Adipocyte (in vitro differentiated cells): ENCODE data around the gene SDR42E2.

ENCODE experiments used
- DNase-seq: peaks from one replicate; pipeline ENCODE4 v3.0.0-alpha.2; 2015; ENCODE audit warnings: low read depth
- H3K27me3 ChIP-seq: replicated peaks from 2 replicates; pipeline ENCODE4 v1.7.0; 2013; ENCODE audit warnings: mild to moderate bottlenecking, low read length, moderate library complexity; ENCODE audit not compliant: control insufficient read depth, insufficient read depth
- H3K36me3 ChIP-seq: 2 replicates; pipeline ENCODE4 v1.7.0; 2013; ENCODE audit warnings: low read length, mild to moderate bottlenecking, moderate library complexity; ENCODE audit not compliant: control insufficient read depth, insufficient read depth, severe bottlenecking
- H3K4me1 ChIP-seq: 2 replicates; pipeline ENCODE4 v1.7.0; 2013; ENCODE audit warnings: mild to moderate bottlenecking, low read length, moderate library complexity; ENCODE audit not compliant: control insufficient read depth, insufficient read depth
- H3K4me3 ChIP-seq: 2 replicates; pipeline ENCODE4 v1.7.0; 2013; ENCODE audit warnings: mild to moderate bottlenecking, low read length, moderate library complexity
- H3K9ac ChIP-seq: 2 replicates; pipeline ENCODE4 v1.7.0; 2013; ENCODE audit warnings: mild to moderate bottlenecking, low read length, moderate library complexity
- H3K9me3 ChIP-seq: 2 replicates; pipeline ENCODE4 v1.7.0; 2013; ENCODE audit warnings: mild to moderate bottlenecking, low read length, moderate library complexity; ENCODE audit not compliant: control insufficient read depth

The SDR42E2 gene

GRCh38 chr16:22217890-22218730 is 55.8 kb downstream of the SDR42E2 start:
- H3K4me3 ChIP-seq, result no peak overlapping the region
- H3K27me3 ChIP-seq, result no peaks in the 10 kb centered on the region
- DNase-seq, result no peak
- peaks cover 23% of the 10 kb centered on the region for H3K4me1 ChIP-seq
- no peaks in the 10 kb centered on the region for H3K36me3 ChIP-seq
- no peak overlapping the region for H3K9ac ChIP-seq
- no peaks in the 10 kb centered on the region for H3K9me3 ChIP-seq

GRCh38 chr16:22219389-22220068 is 57.2 kb downstream of the SDR42E2 start:
- DNase-seq, result no peak
- no peak overlapping the region for H3K4me3 ChIP-seq

GRCh38 chr16:22220069-22220440 is 57.7 kb downstream of the SDR42E2 start:
- Histone ChIP-seq H3K36me3 (no peaks in the 10 kb centered on the region), H3K9ac (no peak overlapping the region), H3K9me3 (no peaks in the 10 kb centered on the region), H3K4me1 (peaks cover 19% of the 10 kb centered on the region), H3K4me3 (no peak overlapping the region), H3K27me3 (no peaks in the 10 kb centered on the region)
- DNase-seq, result no peak

More at GRCh38 chr16:22219389-22220068, 57.2 kb downstream of the SDR42E2 start:
- Histone ChIP-seq H3K9ac (no peak overlapping the region), H3K4me1 (peaks cover 18% of the 10 kb centered on the region), H3K9me3 (no peaks in the 10 kb centered on the region), H3K36me3 (no peaks in the 10 kb centered on the region), H3K27me3 (no peaks in the 10 kb centered on the region)

- DNase-seq, result no peak
- H3K36me3 ChIP-seq, result peaks cover 1% of the 10 kb centered on the region
- H3K27me3 ChIP-seq, result no peaks in the 10 kb centered on the region
- peaks cover 24% of the 10 kb centered on the region for H3K4me1 ChIP-seq
- no peak overlapping the region for H3K9ac ChIP-seq
- H3K9me3 ChIP-seq, result no peaks in the 10 kb centered on the region
- H3K4me3 ChIP-seq, result no peak overlapping the region
Measured at GRCh38 chr16:22220714-22221113, 58.4 kb downstream of the SDR42E2 start.

- no peak for DNase-seq
- H3K36me3 ChIP-seq, result peaks cover 4% of the 10 kb centered on the region
- H3K9ac ChIP-seq, result no peak overlapping the region
- no peaks in the 10 kb centered on the region for H3K9me3 ChIP-seq
- peaks cover 24% of the 10 kb centered on the region for H3K4me1 ChIP-seq
- no peaks in the 10 kb centered on the region for H3K27me3 ChIP-seq
- no peak overlapping the region for H3K4me3 ChIP-seq
Measured at GRCh38 chr16:22222006-22222405, 59.7 kb downstream of the SDR42E2 start.

- DNase-seq, result no peak
- no peaks in the 10 kb centered on the region for H3K9me3 ChIP-seq
Measured at GRCh38 chr16:22222998-22223397, 60.7 kb downstream of the SDR42E2 start.

GRCh38 chr16:22225060-22225459 is 62.8 kb downstream of the SDR42E2 start:
- no peaks in the 10 kb centered on the region for H3K27me3 ChIP-seq
- H3K4me3 ChIP-seq, result no peak overlapping the region
- H3K4me1 ChIP-seq, result peaks cover 20% of the 10 kb centered on the region

More at GRCh38 chr16:22222998-22223397, 60.7 kb downstream of the SDR42E2 start:
- H3K36me3 ChIP-seq, result peaks cover 12% of the 10 kb centered on the region
- no peak overlapping the region for H3K4me3 ChIP-seq
- no peaks in the 10 kb centered on the region for H3K27me3 ChIP-seq
- H3K9ac ChIP-seq, result no peak overlapping the region
- H3K4me1 ChIP-seq, result peaks cover 24% of the 10 kb centered on the region

GRCh38 chr16:22229889-22230288 is 67.6 kb downstream of the SDR42E2 start:
- no peak overlapping the region for H3K4me3 ChIP-seq
- no peaks in the 10 kb centered on the region for H3K9me3 ChIP-seq
- H3K36me3 ChIP-seq, result peaks cover 38% of the 10 kb centered on the region
- no peak overlapping the region for H3K9ac ChIP-seq
- DNase-seq, result no peak
- H3K27me3 ChIP-seq, result no peaks in the 10 kb centered on the region
- H3K4me1 ChIP-seq, result peaks cover 6% of the 10 kb centered on the region

More at GRCh38 chr16:22225060-22225459, 62.8 kb downstream of the SDR42E2 start:
- no peaks in the 10 kb centered on the region for H3K9me3 ChIP-seq
- peak; percentile 14 for DNase-seq
- peaks cover 23% of the 10 kb centered on the region for H3K36me3 ChIP-seq
- H3K9ac ChIP-seq, result no peak overlapping the region

GRCh38 chr16:22232277-22233036 is 70.2 kb downstream of the SDR42E2 start:
- no peaks in the 10 kb centered on the region for H3K27me3 ChIP-seq
- no peak overlapping the region for H3K4me3 ChIP-seq
- no peak overlapping the region for H3K9ac ChIP-seq
- H3K4me1 ChIP-seq, result peaks cover 13% of the 10 kb centered on the region
- no peaks in the 10 kb centered on the region for H3K9me3 ChIP-seq
- peaks cover 29% of the 10 kb centered on the region for H3K36me3 ChIP-seq
- no peak for DNase-seq

GRCh38 chr16:22233037-22233372 is 70.7 kb downstream of the SDR42E2 start:
- peaks cover 27% of the 10 kb centered on the region for H3K36me3 ChIP-seq
- DNase-seq, result no peak
- no peaks in the 10 kb centered on the region for H3K9me3 ChIP-seq
- peaks cover 13% of the 10 kb centered on the region for H3K4me1 ChIP-seq
- no peak overlapping the region for H3K9ac ChIP-seq
- H3K4me3 ChIP-seq, result no peak overlapping the region
- no peaks in the 10 kb centered on the region for H3K27me3 ChIP-seq
